Pancreas (tissue), 10 donors: ENCODE data around the gene FATE1. TPM values are rescaled to one million over a fixed set of nuclear protein-coding genes. Genes with fewer than 3 reads are reported as not detected.

Experiments
- ATAC-seq, 4 donors: fragments of 200-7000 bp; cut with Tn5 transposase; one replicate each; pipeline versions ENCODE4 v1.8.0 to v1.9.1; 2020; ENCODE audit warnings: mild to moderate bottlenecking in 4 of 4, moderate library complexity in 4 of 4
- DNase-seq, 6 donors: peaks; one replicate each; pipeline ENCODE4 v3.0.0-alpha.2; 2020
- FAIRE-seq: peaks from 2 replicates; lab custom pipeline; 2012; peaks lifted over from hg19 to GRCh38; lab: Jason Lieb, UNC
- H3K27ac ChIP-seq, 4 donors: fragments of 200-600 bp; sonication (generic); 1 replicate in 3 of 4; 2 replicates in 1 of 4; pipeline versions ENCODE4 v1.5.0 to v1.8.0; 2020
- H3K27me3 ChIP-seq, 4 donors: fragments of 200-600 bp; one replicate each; pipeline ENCODE4 v1.8.0; 2021
- H3K36me3 ChIP-seq, 3 donors: fragments of 200-600 bp; sonication (generic) in 1 of 3; one replicate each; pipeline versions ENCODE4 v1.5.0 to v1.8.0; 2020 to 2021
- H3K4me1 ChIP-seq, 3 donors: fragments of 200-600 bp; one replicate each; pipeline ENCODE4 v1.8.0; 2021
- H3K4me3 ChIP-seq, 4 donors: fragments of 200-600 bp; sonication (generic) in 2 of 4; one replicate each; pipeline versions ENCODE4 v1.5.0 to v1.8.0; 2020 to 2021
- H3K9me3 ChIP-seq, 4 donors: fragments of 200-600 bp; one replicate each; pipeline ENCODE4 v1.8.0; 2021
- WGBS, 2 donors: extraction: QIAGEN DNeasy Blood & Tissue Kit; methylation state at CpG; one replicate each; pipeline ENCODE4 v1.1.7; 2013; 5-methylcytosine and 5-hydroxymethylcytosine counted together
- intact Hi-C, 3 donors: fragments of 100-400 bp; cut with DNase I; formaldehyde crosslinking; loops; one replicate each; pipeline versions ENCODE4 v1.11.1 to v1.14.2; 2022
- polyA plus RNA-seq, 2 donors: library from polyadenylated mRNA; stranded (reverse); fragments of 200-250 nt; gene quantifications; one replicate each; pipeline ENCODE4 v1.2.3, GENCODE V29; 2013
- total RNA-seq, 6 donors: library from RNA; stranded (reverse); fragmentation: NEBNext Ultra II Directional in 4 of 6; extraction: Animal tissue kit (Norgen Biotek cat#: 25700) in 4 of 6; gene quantifications; one replicate each; pipeline versions ENCODE4 v1.2.1 to v1.2.4, GENCODE V29; 2021 to 2023
- TF ChIP-seq, protein P1 (sequence below), 4 donors: fragments of 200-600 bp; sonication (generic) in 3 of 4; IDR thresholded peaks; one replicate each; pipeline versions ENCODE4 v1.5.0 to v1.8.0; 2021; ENCODE audit warnings: antibody characterized with exemption in 4 of 4
- donor health status: healthy with polysubstance abuse.
- donor health status: DM: no; HTN: no; CAD: no; lungs with moderate emphysema.
- donor health status: DM: no; HTN: no; CAD: no.
- donor health status: control.
- donor health status: control.
- donor health status: Bipolar disorder and iron deficiency.
- donor health status: DM: yes; HTN: yes; CAD: no.
- donor health status: DM: no; HTN: no; CAD: no.
- donor health status: DM: no; HTN: no; CAD: no.
- donor health status: DM: yes; HTN: yes; CAD: no.

Gene FATE1
- total and polyA plus RNA-seq, 8 donors, result 0.07 TPM; not detected in 7

DNA sequence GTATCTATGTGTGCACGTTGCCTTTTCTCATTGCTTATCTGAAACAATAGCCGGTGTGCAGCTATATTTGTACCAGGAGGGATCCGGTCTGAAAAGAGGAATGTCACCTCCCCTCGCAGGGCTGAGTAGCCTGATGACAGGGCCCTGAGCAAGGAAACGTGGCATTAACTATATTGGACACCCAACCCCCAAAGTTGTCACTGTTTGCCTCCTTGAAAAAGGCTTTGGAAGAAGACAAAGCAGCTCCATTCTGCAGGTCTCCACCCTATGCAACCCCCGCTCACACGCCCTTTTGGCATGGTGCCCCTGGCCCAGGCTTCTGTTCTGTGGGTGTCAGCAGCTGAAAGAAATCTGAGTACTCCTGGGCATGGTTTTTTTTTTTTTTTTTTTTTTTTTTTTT is 12.3 kb upstream of the FATE1 start:
- TF ChIP-seq, protein P1, sequence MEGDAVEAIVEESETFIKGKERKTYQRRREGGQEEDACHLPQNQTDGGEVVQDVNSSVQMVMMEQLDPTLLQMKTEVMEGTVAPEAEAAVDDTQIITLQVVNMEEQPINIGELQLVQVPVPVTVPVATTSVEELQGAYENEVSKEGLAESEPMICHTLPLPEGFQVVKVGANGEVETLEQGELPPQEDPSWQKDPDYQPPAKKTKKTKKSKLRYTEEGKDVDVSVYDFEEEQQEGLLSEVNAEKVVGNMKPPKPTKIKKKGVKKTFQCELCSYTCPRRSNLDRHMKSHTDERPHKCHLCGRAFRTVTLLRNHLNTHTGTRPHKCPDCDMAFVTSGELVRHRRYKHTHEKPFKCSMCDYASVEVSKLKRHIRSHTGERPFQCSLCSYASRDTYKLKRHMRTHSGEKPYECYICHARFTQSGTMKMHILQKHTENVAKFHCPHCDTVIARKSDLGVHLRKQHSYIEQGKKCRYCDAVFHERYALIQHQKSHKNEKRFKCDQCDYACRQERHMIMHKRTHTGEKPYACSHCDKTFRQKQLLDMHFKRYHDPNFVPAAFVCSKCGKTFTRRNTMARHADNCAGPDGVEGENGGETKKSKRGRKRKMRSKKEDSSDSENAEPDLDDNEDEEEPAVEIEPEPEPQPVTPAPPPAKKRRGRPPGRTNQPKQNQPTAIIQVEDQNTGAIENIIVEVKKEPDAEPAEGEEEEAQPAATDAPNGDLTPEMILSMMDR (IDR thresholded peaks at IDR 0.05), result no peak
- no peaks in the 10 kb centered on the region for H3K4me1 ChIP-seq
- peak; percentile 43 to 74 (median 59) for ATAC-seq
- H3K9me3 ChIP-seq, result no peaks in the 10 kb centered on the region
- peak in 2 of 6 donors; percentile 49 to 61 for DNase-seq
- intact Hi-C loops, result no loop called here
- no peak overlapping the region for H3K27ac ChIP-seq
- FAIRE-seq, result no peak
- H3K27me3 ChIP-seq, result no peaks in the 10 kb centered on the region
- no peak overlapping the region for H3K4me3 ChIP-seq
- WGBS, 2 donors, result 11 to 39% methylated on average over 7 of the region's 7 CpGs
- H3K36me3 ChIP-seq, result no peaks in the 10 kb centered on the region

DNA sequence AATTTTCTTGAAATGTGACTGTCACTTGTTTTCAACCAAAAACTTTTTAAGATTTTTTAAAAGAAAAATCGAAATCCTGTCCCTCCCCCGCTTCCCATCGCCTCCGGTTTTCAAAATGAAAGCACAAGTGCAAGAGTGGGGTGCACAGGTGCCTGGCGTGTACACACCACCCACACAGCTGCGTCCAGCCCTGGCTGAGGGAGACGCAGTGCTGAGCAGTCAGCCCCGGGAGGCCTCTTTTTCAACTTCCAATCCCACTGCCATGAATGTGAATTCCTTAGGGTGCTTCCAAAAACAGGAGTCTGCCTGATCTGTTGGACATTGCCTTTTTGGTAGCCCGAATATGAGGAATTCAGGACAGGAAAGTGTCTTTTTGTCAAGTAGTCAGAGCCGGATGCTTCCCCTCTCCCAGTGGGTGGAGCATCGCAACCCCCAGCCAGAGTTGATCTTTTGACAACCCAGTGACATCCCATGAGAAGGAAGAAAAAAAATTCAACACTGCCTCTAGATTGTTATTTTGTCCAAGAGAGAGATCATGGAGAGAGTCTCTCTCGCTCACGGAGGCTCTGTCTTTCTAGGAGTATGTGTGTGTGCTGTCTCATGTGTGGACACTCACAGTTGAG is 11.7 kb upstream of the FATE1 start:
- Histone ChIP-seq H3K9me3 (no peaks in the 10 kb centered on the region), H3K4me1 (no peaks in the 10 kb centered on the region), H3K27me3 (no peaks in the 10 kb centered on the region), H3K36me3 (no peaks in the 10 kb centered on the region), H3K27ac (no peak overlapping the region), H3K4me3 (no peak overlapping the region)
- FAIRE-seq (no peak), DNase-seq (no peak), ATAC-seq (no peak)
- intact Hi-C loops, result no loop called here
- TF ChIP-seq, protein P1 (IDR thresholded peaks at IDR 0.05), result no peak
- WGBS, 2 donors, result 67 to 68% methylated on average over 13 of the region's 13 CpGs

DNA sequence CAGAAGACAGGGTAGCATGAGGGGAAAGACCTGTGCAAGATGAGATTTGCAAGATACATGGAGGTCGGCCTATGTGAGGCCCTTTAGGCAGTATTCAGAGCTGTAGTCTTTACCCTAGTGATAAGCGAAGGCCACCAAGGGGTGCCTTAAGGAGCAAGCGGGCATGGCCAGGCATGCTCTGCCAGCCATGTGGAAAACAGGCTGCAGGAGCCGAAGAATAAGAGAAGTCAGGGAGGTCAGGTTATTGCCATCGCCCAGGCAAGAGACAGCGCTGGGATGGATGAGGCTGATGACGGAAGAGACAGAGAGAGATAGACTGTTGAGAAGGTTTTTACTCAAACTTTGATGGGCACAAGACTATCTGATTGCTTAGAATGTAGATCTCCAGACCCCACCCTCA is 7.0 kb upstream of the FATE1 start:
- Histone ChIP-seq H3K4me1 (no peaks in the 10 kb centered on the region), H3K9me3 (no peaks in the 10 kb centered on the region), H3K4me3 (no peak overlapping the region), H3K27ac (no peak overlapping the region), H3K27me3 (peaks cover 0 to 11% (median 0%) of the 10 kb centered on the region in 4 donors), H3K36me3 (no peaks in the 10 kb centered on the region)
- FAIRE-seq (no peak), ATAC-seq (no peak), DNase-seq (no peak)
- 74 to 82% methylated on average over 7 of the region's 7 CpGs for WGBS, 2 donors
- intact Hi-C loops, result no loop called here
- TF ChIP-seq, protein P1 (IDR thresholded peaks at IDR 0.05), result no peak

DNA sequence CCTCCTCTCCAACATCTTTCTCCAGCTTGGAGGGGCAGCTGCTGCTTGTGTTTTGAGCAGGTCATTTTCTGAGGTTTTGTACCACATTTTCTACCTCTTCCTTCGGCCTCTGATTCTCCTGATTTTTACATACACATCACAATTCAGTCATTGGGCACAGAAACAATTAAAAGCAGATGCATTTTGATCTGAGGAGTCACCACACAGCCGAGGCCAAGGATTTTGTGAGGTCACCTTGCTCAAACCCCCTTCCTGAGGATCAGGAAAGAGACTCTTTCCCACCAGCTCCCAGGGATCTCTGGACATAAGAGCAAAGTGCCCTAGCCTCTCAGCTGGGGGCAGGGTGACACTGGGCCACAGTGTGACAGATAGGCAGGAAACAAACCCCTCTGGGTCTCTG is 5.4 kb upstream of the FATE1 start:
- WGBS, 2 donors, result 39 to 53% methylated on average over 2 of the region's 2 CpGs
- H3K9me3 ChIP-seq, result no peaks in the 10 kb centered on the region
- TF ChIP-seq, protein P1 (IDR thresholded peaks at IDR 0.05), result no peak
- no peak overlapping the region for H3K27ac ChIP-seq
- FAIRE-seq, result no peak
- H3K4me1 ChIP-seq, result no peaks in the 10 kb centered on the region
- DNase-seq, result no peak
- H3K36me3 ChIP-seq, result no peaks in the 10 kb centered on the region
- intact Hi-C loops, result no loop called here
- peaks cover 0 to 14% (median 0%) of the 10 kb centered on the region in 4 donors for H3K27me3 ChIP-seq
- ATAC-seq, result no peak
- no peak overlapping the region for H3K4me3 ChIP-seq

DNA sequence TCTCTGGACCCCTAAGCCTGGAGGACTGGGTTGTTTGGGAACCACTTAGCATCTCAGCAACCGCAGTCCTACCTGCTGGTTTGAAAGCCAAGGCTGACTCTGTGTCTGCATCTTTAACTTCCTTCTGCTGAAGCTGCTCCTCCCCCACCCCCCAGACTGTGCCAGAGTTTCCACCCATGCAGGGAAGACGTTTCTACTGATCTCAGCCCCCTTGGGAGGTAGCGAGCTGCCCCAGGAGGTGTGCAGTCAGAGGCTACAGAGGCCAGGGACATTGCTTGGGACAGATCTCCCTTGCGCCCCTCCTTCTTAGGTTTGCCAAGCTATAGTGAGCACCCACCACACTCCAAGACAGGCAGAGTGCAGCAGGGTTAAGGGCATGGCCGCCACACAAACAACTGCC is 4.7 kb upstream of the FATE1 start:
- peaks cover 0 to 17% (median 0%) of the 10 kb centered on the region in 4 donors for H3K27me3 ChIP-seq
- TF ChIP-seq, protein P1 (IDR thresholded peaks at IDR 0.05), result no peak
- H3K9me3 ChIP-seq, result no peaks in the 10 kb centered on the region
- DNase-seq (no peak), ATAC-seq (no peak), FAIRE-seq (no peak)
- H3K27ac ChIP-seq, result no peak overlapping the region
- H3K36me3 ChIP-seq, result no peaks in the 10 kb centered on the region
- WGBS, 2 donors, result 39 to 46% methylated on average over 5 of the region's 5 CpGs
- H3K4me1 ChIP-seq, result no peaks in the 10 kb centered on the region
- no peak overlapping the region for H3K4me3 ChIP-seq
- intact Hi-C loops, result no loop called here
